ENCODE results near the gene ZBTB7A. TPM values are rescaled to one million over a fixed set of nuclear protein-coding genes. Genes with fewer than 3 reads are reported as not detected.

The ZBTB7A gene
- total RNA-seq, 2 donors from 2014 or later, result 110 to 123 TPM

DNA sequence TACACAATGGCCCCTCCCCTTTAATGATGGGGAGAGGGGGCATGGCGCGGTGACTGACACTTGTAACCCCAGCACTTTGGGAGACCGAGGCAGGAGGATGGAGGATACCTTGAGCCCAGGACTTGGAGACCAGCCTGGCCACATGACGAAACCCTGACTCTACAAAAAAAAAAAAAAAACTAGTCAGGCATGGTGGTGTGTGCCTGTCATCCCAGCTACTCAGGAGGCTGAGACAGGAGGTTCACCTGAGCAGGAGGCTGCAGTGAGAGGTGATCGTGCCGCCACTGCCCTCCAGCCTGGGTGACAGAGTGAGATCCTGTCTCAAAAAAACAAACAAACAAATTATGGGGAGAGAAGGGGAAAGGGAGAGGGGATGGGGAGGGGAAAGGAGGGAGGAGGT is 13.8 kb upstream of the ZBTB7A start:
- Histone ChIP-seq H3K36me3 (no peaks in the 10 kb centered on the region), H3K4me1 (peaks cover 26% of the 10 kb centered on the region), H3K9me3 (no peaks in the 10 kb centered on the region), H3K4me3 (no peak overlapping the region), H3K27me3 (no peaks in the 10 kb centered on the region), H3K9ac (ENCODE audit: low read depth in 2 of 2, low read length in 2 of 2) (no peak overlapping the region), H3K27ac (no peak overlapping the region)
- intact Hi-C loops (cut with DNase I), result no loop called here
- no peak for DNase-seq
- TF ChIP-seq, protein P1, sequence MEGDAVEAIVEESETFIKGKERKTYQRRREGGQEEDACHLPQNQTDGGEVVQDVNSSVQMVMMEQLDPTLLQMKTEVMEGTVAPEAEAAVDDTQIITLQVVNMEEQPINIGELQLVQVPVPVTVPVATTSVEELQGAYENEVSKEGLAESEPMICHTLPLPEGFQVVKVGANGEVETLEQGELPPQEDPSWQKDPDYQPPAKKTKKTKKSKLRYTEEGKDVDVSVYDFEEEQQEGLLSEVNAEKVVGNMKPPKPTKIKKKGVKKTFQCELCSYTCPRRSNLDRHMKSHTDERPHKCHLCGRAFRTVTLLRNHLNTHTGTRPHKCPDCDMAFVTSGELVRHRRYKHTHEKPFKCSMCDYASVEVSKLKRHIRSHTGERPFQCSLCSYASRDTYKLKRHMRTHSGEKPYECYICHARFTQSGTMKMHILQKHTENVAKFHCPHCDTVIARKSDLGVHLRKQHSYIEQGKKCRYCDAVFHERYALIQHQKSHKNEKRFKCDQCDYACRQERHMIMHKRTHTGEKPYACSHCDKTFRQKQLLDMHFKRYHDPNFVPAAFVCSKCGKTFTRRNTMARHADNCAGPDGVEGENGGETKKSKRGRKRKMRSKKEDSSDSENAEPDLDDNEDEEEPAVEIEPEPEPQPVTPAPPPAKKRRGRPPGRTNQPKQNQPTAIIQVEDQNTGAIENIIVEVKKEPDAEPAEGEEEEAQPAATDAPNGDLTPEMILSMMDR (IDR thresholded peaks at IDR 0.05), result no peak

DNA sequence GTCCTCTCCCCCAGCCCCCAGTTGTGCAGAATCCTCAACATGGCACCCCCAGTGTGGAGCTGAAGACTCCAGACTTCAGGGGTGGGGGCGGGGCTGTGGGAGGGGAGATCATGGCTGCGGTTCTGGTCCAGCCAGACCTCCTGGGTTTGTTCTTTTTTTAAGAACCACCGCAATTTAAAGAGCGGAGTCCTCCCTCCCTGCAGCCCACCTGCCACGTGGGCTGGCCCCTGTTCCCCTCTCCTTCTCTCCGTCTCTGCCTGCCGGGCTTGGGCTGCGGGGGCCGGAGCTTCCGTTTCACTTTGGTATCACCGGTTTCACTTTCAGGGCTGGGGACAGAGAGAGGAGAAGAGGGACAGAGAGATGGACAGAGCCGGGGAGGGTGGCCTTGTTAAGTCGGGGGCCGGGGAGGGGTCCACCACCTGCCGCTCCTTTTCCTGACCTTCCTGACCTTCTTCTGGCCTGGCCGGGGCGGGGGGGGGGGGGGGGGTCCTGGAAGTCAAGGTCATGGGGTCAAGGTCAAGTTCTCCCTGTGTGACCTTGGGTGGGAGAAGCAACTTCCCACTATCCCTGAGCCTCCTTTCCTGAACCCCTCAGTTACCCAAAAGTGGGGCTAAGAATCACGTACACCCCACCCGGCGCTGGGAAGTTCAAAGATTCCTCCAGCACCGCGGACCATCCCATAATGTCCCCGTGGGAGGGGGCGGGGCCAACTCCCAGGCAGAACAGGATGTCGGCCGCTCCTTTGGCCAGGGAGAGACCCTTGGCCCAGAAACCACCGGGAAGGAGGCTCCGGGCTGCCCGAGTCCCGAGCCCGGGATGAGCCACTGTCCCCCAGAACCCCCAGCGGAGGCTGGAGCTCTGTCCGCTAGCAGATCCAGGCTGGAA is 11.3 kb upstream of the ZBTB7A start:
- no peaks in the 10 kb centered on the region for H3K27me3 ChIP-seq
- peak overlapping the region; percentile 73 to 79 for H3K9ac ChIP-seq (ENCODE audit: low read depth in 2 of 2, low read length in 2 of 2)
- H3K9me3 ChIP-seq, result no peaks in the 10 kb centered on the region
- peak; percentile 81 for DNase-seq
- H3K4me1 ChIP-seq, result peaks cover 11% of the 10 kb centered on the region
- H3K4me3 ChIP-seq, result peak overlapping the region; percentile 19
- TF ChIP-seq, protein P1 (IDR thresholded peaks at IDR 0.05), result no peak
- intact Hi-C loops (cut with DNase I), result no loop called here
- no peaks in the 10 kb centered on the region for H3K36me3 ChIP-seq
- H3K27ac ChIP-seq, result peak overlapping the region; percentile 89

DNA sequence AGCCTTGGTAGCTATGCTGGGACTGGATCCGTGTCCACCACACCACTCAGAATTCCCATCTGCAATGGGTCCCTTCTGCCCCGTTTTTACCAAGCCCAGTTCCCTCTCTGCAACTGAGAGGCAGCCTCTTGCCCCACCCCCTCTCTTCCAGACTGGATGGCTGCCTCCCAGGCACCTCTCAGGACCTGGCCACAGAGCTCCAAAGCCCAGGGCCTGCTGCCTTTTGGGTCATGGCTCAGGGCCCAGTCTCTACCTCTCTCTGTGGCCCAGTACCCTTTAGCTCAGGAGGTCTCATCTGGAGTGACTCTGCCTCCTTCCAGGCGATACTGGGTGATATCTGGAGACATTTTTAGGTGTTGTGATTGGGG is 10.3 kb upstream of the ZBTB7A start:
- intact Hi-C loops (cut with DNase I), result no loop called here
- H3K4me3 ChIP-seq, result no peak overlapping the region
- H3K9me3 ChIP-seq, result no peaks in the 10 kb centered on the region
- H3K4me1 ChIP-seq, result peaks cover 11% of the 10 kb centered on the region
- H3K27me3 ChIP-seq, result no peaks in the 10 kb centered on the region
- no peak overlapping the region for H3K27ac ChIP-seq
- H3K9ac ChIP-seq (ENCODE audit: low read depth in 2 of 2, low read length in 2 of 2), result peak overlapping the region; percentile 73 to 79
- no peaks in the 10 kb centered on the region for H3K36me3 ChIP-seq
- DNase-seq, result no peak
- TF ChIP-seq, protein P1 (IDR thresholded peaks at IDR 0.05), result no peak

DNA sequence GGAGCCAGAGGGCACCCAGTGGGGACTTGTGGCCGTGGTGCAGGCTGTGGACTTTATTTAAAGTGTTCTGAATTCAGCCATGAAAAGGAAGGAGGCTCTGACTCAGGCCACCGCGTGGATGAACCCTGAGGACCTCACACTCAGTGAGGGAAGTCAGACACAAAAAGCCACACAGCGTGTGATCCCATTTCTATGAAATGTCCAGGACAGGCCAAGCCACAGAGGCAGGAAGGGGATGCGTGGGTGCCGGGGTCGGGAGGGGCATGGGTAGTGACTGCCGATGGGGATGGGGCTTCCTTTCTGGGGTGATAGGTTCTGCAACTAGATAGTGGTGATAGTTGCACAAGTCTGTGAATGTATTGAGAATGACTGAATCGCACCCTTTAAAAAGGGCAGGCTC is 8.7 kb upstream of the ZBTB7A start:
- Histone ChIP-seq H3K9ac (ENCODE audit: low read depth in 2 of 2, low read length in 2 of 2) (no peak overlapping the region), H3K9me3 (no peaks in the 10 kb centered on the region), H3K27ac (no peak overlapping the region), H3K36me3 (no peaks in the 10 kb centered on the region), H3K4me1 (peaks cover 11% of the 10 kb centered on the region), H3K4me3 (no peak overlapping the region), H3K27me3 (no peaks in the 10 kb centered on the region)
- no peak for DNase-seq
- intact Hi-C loops (cut with DNase I), result no loop called here
- TF ChIP-seq, protein P1 (IDR thresholded peaks at IDR 0.05), result no peak

DNA sequence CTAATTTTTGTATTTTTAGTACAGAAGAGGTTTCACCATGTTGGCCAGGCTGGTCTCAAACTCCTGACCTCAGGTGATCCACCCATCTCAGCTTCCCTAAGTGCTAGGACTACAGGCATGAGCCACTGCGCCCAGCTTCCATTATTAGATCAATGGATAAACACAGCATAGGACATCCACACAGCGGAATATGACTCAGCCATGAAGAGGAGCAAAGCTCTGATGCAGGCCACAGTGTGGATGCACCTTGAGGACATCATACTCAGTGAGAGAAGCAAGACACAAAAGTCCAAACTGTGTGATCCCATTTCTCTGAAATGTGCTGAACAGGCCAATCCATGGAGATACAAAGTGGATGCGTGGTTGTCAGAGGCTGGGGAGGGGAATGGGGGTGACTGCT is 4.9 kb upstream of the ZBTB7A start:
- Histone ChIP-seq H3K4me3 (no peak overlapping the region), H3K36me3 (no peaks in the 10 kb centered on the region), H3K27me3 (no peaks in the 10 kb centered on the region), H3K9ac (ENCODE audit: low read depth in 2 of 2, low read length in 2 of 2) (no peak overlapping the region), H3K27ac (no peak overlapping the region), H3K9me3 (no peaks in the 10 kb centered on the region), H3K4me1 (no peaks in the 10 kb centered on the region)
- intact Hi-C loops (cut with DNase I), result no loop called here
- TF ChIP-seq, protein P1 (IDR thresholded peaks at IDR 0.05), result no peak
- DNase-seq, result no peak
